Measurements from ENCODE around the gene CFAP410.

CFAP410 gene

DNA sequence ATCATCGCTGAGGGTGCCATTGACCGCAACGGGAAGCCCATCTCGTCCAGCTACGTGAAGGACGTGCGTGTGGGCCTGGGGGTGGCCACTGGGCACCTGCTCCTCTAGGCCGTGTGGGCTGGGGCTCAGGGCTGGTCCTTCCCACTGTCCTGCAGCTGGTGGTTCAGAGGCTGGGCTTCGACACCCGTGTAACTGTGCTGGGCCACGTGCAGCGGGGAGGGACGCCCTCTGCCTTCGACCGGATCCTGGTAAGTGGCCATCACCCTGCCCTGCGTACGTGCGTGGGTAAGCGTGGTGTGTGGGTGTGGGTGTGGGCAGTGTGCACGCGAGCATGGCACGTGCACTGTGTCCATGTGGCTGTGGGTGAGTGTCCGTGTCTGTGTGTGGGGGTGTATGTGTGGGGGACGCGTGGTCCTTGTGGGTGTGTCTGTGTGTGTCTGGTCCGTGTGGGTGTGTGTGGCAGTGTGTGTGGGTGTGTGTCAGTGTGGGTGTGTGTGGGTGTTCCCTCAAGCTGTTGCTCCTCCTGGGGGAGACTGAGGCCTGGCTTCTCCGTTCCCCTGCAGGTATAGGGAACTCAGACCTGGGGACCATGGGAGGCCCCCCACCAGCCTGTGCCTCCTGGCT lies 22.8 kb downstream of the CFAP410 start:
- Histone ChIP-seq H3K27me3 (replicated peaks; ENCODE audit: control insufficient read depth, insufficient read depth, low read length) (no peaks in the 10 kb centered on the region), H3K36me3 (ENCODE audit: control insufficient read depth, insufficient read depth, low read length) (peaks cover 64% of the 10 kb centered on the region), H3K4me3 (replicated peaks; ENCODE audit: low read depth, low read length) (no peak overlapping the region)
- no peak for DNase-seq (ENCODE audit: extremely low read depth, insufficient read length)
- TF ChIP-seq, protein P1, sequence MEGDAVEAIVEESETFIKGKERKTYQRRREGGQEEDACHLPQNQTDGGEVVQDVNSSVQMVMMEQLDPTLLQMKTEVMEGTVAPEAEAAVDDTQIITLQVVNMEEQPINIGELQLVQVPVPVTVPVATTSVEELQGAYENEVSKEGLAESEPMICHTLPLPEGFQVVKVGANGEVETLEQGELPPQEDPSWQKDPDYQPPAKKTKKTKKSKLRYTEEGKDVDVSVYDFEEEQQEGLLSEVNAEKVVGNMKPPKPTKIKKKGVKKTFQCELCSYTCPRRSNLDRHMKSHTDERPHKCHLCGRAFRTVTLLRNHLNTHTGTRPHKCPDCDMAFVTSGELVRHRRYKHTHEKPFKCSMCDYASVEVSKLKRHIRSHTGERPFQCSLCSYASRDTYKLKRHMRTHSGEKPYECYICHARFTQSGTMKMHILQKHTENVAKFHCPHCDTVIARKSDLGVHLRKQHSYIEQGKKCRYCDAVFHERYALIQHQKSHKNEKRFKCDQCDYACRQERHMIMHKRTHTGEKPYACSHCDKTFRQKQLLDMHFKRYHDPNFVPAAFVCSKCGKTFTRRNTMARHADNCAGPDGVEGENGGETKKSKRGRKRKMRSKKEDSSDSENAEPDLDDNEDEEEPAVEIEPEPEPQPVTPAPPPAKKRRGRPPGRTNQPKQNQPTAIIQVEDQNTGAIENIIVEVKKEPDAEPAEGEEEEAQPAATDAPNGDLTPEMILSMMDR (IDR thresholded peaks at IDR 0.05; ENCODE audit: insufficient read depth, low read length, poor library complexity, severe bottlenecking) = no peak

- TF ChIP-seq, protein P1 (IDR thresholded peaks at IDR 0.05; ENCODE audit: insufficient read depth, low read length, poor library complexity, severe bottlenecking) = no peak
- no peaks in the 10 kb centered on the region for H3K27me3 ChIP-seq (replicated peaks; ENCODE audit: control insufficient read depth, insufficient read depth, low read length)
- H3K4me3 ChIP-seq (replicated peaks; ENCODE audit: low read depth, low read length) = no peak overlapping the region
- no peak for DNase-seq (ENCODE audit: extremely low read depth, insufficient read length)
- H3K36me3 ChIP-seq (ENCODE audit: control insufficient read depth, insufficient read depth, low read length) = peaks cover 68% of the 10 kb centered on the region
Observed at GRCh38 chr21:44315691-44316203, 23.4 kb downstream of the CFAP410 start.

DNA sequence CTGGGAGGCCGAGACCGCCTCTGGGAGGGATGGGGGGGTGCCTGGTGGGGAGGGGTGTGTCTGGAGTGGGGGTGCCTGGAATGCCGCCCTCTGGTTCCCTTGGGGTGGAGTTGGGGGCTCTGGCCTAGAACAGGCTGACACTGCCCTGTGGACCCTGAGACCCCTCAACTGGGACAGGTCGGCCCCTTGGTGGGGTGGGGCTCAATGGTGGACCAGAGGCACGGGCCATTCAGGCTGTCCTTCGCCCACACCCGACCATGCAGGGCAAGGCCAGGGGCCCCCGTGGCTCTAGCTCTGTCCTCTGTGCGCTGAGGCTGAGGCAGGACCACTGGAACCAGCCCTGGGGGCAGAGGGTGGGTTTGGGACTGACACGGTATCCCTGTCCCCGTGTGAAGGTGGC lies 24.6 kb downstream of the CFAP410 start:
- no peaks in the 10 kb centered on the region for H3K27me3 ChIP-seq (replicated peaks; ENCODE audit: control insufficient read depth, insufficient read depth, low read length)
- TF ChIP-seq, protein P1 (IDR thresholded peaks at IDR 0.05; ENCODE audit: insufficient read depth, low read length, poor library complexity, severe bottlenecking) = no peak
- H3K4me3 ChIP-seq (replicated peaks; ENCODE audit: low read depth, low read length) = no peak overlapping the region
- H3K36me3 ChIP-seq (ENCODE audit: control insufficient read depth, insufficient read depth, low read length) = peaks cover 65% of the 10 kb centered on the region
- DNase-seq (ENCODE audit: extremely low read depth, insufficient read length) = no peak

- TF ChIP-seq, protein P1 (IDR thresholded peaks at IDR 0.05; ENCODE audit: insufficient read depth, low read length, poor library complexity, severe bottlenecking) = no peak
- no peaks in the 10 kb centered on the region for H3K27me3 ChIP-seq (replicated peaks; ENCODE audit: control insufficient read depth, insufficient read depth, low read length)
- no peak for DNase-seq (ENCODE audit: extremely low read depth, insufficient read length)
- no peak overlapping the region for H3K4me3 ChIP-seq (replicated peaks; ENCODE audit: low read depth, low read length)
- peaks cover 65% of the 10 kb centered on the region for H3K36me3 ChIP-seq (ENCODE audit: control insufficient read depth, insufficient read depth, low read length)
Observed at GRCh38 chr21:44314128-44314527, 25.1 kb downstream of the CFAP410 start.

GRCh38 chr21:44313451-44313850 lies 25.7 kb downstream of the CFAP410 start:
- Histone ChIP-seq H3K4me3 (replicated peaks; ENCODE audit: low read depth, low read length) (no peak overlapping the region), H3K36me3 (ENCODE audit: control insufficient read depth, insufficient read depth, low read length) (peaks cover 65% of the 10 kb centered on the region), H3K27me3 (replicated peaks; ENCODE audit: control insufficient read depth, insufficient read depth, low read length) (no peaks in the 10 kb centered on the region)
- TF ChIP-seq, protein P1 (IDR thresholded peaks at IDR 0.05; ENCODE audit: insufficient read depth, low read length, poor library complexity, severe bottlenecking) = no peak
- no peak for DNase-seq (ENCODE audit: extremely low read depth, insufficient read length)

Measured in GM06990 (cell line).